HEK293 (cell line): ENCODE results near the gene TMC2.

Experiments used
- CTCF ChIA-PET: fragments of 350-600 bp; formaldehyde crosslinking; extraction: SDS; loops from one replicate; lab custom pipeline; 2021; ENCODE audit warnings: antibody characterized with exemption; lab: Yijun Ruan, JAX
- POLR2A ChIA-PET: fragments of 300-600 bp; formaldehyde crosslinking; extraction: SDS; loops from one replicate; lab custom pipeline; 2020; ENCODE audit warnings: antibody characterized with exemption, inconsistent platforms; lab: Yijun Ruan, JAX
- H3K27ac ChIP-seq: fragments of 200-500 bp; sonication (Bioruptor generic); 2 replicates; pipeline ENCODE4 v1.5.1; 2014; ENCODE audit warnings: low read depth, low read length, control low read depth, inconsistent platforms; ENCODE audit errors: extremely low read depth
- H3K36me3 ChIP-seq, 2 experiments: fragments of 200-500 bp in 1 of 2; sonication (Bioruptor generic) in 1 of 2; 1 replicate in 1 of 2; 2 replicates in 1 of 2; pipeline ENCODE4 v1.5.1; 2014 to 2017; ENCODE audit warnings: inconsistent platforms in 2 of 2, low read length in 2 of 2; ENCODE audit not compliant: control insufficient read depth in 2 of 2, insufficient read depth in 1 of 2
- H3K4me1 ChIP-seq: fragments of 200-500 bp; sonication (Bioruptor generic); 2 replicates; pipeline ENCODE4 v1.5.1; 2014; ENCODE audit warnings: mild to moderate bottlenecking, low read length, inconsistent platforms; ENCODE audit not compliant: control insufficient read depth, insufficient read depth
- H3K4me3 ChIP-seq: 2 replicates; pipeline ENCODE4 v1.5.1; 2011; ENCODE audit warnings: low read depth, mild to moderate bottlenecking, control low read depth, low read length, moderate library complexity
- H3K9me3 ChIP-seq: fragments of 200-500 bp; sonication (Bioruptor generic); 2 replicates; pipeline ENCODE4 v1.5.1; 2014; ENCODE audit warnings: low read depth, low read length, inconsistent platforms; ENCODE audit not compliant: control insufficient read depth, insufficient read depth
- ZIC2 ChIP-seq: fragments of 450-650 bp; formaldehyde crosslinking; IDR thresholded peaks from 2 replicates; pipeline ENCODE4 v1.5.1; 2016; ENCODE audit warnings: missing biosample characterization, missing genetic modification characterization
- ZNF350 ChIP-seq: fragments of 450-650 bp; formaldehyde crosslinking; IDR thresholded peaks from 2 replicates; pipeline ENCODE4 v1.5.0; 2017; ENCODE audit warnings: missing biosample characterization, mild to moderate bottlenecking, missing genetic modification characterization
- ZNF426 ChIP-seq: fragments of 450-650 bp; formaldehyde crosslinking; IDR thresholded peaks from 2 replicates; pipeline ENCODE4 v1.5.1; 2017; ENCODE audit warnings: missing biosample characterization, missing genetic modification characterization, mild to moderate bottlenecking, inconsistent platforms, moderate library complexity
- ZNF544 ChIP-seq: fragments of 450-650 bp; formaldehyde crosslinking; IDR thresholded peaks from 2 replicates; pipeline ENCODE4 v1.5.0; 2017; ENCODE audit warnings: missing biosample characterization, missing genetic modification characterization

Gene TMC2

GRCh38 chr20:2691127-2691526 lies 154.8 kb downstream of the TMC2 start:
- POLR2A ChIA-PET: interaction anchor here (1.5 kb wide), 1 partner anchor 39 kb away, joined by 3 read pairs; no protein-coding TSS in a partner anchor
- TF ChIP-seq ZIC2 (tag by site-specific recombination) (no peak), ZNF544 (tag by site-specific recombination) (no peak), ZNF350 (tag by site-specific recombination) (no peak), ZNF426 (tag by site-specific recombination) (no peak)
- TF ChIP-seq, all 188 proteins: peak for 0
- peaks cover 0 to 4% of the 10 kb centered on the region in 2 experiments; a peak in 1 of 3 replicates for H3K36me3 ChIP-seq
- no peak overlapping the region for H3K27ac ChIP-seq
- H3K4me3 ChIP-seq: no peak overlapping the region
- CTCF ChIA-PET: interaction anchor here (0.7 to 5.9 kb wide), 4 partner anchors 19 to 310 kb away, joined by 3 to 48 read pairs (median 4); no protein-coding TSS in a partner anchor
- H3K4me1 ChIP-seq: peaks cover 15% of the 10 kb centered on the region
- no peaks in the 10 kb centered on the region for H3K9me3 ChIP-seq
